ENCODE data around the gene RCCD1. TPM values are rescaled to one million over a fixed set of nuclear protein-coding genes. Genes with fewer than 3 reads are reported as not detected.

RCCD1 gene
- total and polyA plus RNA-seq, 2 donors (not counting 3 experiments of a cell fraction or from before 2014, with no cell fraction given), result 8.8 to 15.3 TPM

DNA sequence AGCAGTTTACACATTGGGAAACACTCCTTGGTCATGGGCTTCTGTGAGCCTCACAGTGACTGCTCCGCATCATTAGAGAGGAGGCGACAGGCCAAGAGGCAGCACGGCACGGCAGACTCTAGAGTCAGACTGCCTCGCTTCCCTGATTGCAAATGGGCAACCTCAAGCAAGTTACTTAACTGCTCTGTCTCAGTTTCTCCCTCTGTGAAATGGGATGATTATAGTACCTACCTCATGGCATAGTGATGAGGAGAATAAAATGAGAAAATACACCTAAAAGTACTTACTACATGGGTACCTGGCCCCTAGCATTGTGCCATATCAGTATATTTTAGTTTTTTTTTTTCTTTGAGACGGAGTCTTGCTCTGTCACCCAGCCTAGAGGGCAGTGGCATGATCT lies 4.0 kb upstream of the RCCD1 start:
- dilution Hi-C loops (cut with MboI; ENCODE audit: extremely low pct_ligation_motif_present, low sequenced_read_pairs), result no loop called here
- ChIA-PET CTCF (interaction anchor here (1.3 kb wide), 1 partner anchor 18 kb away, joined by 3 read pairs; the partner anchor contains the start of gene HDDC3), POLR2A (interaction anchor here (0.7 kb wide), 1 partner anchor 32 kb away, joined by 3 read pairs; no protein-coding TSS in a partner anchor)
- DNase-seq (ENCODE audit: low read depth, low spot score) (no peak), FAIRE-seq (no peak)
- H3K27ac ChIP-seq (ENCODE audit: insufficient read depth, low read depth, low read length), result no peak overlapping the region
- no peak overlapping the region for H2AFZ ChIP-seq (ENCODE audit: low read depth, low read length)
- peaks cover 21 to 61% of the 10 kb centered on the region in 2 experiments for H3K36me3 ChIP-seq (ENCODE audit: control insufficient read depth in 2 of 2, extremely low read depth in 1 of 2, insufficient read depth in 2 of 2, low read length in 2 of 2)
- no peaks in the 10 kb centered on the region for H3K9me3 ChIP-seq (replicated peaks; ENCODE audit: control insufficient read depth, insufficient read depth, low read length)
- H4K20me1 ChIP-seq (replicated peaks; ENCODE audit: control insufficient read depth, extremely low read depth, insufficient read depth, low read length), result no peaks in the 10 kb centered on the region
- no peak overlapping the region for H3K9ac ChIP-seq (replicated peaks; ENCODE audit: extremely low read depth, insufficient read depth, low read length)
- no peaks in the 10 kb centered on the region for H3K27me3 ChIP-seq (ENCODE audit: control insufficient read depth in 2 of 2, insufficient read depth in 2 of 2, low read length in 2 of 2)
- H3K79me2 ChIP-seq (ENCODE audit: control insufficient read depth, insufficient read depth, low read length), result no peaks in the 10 kb centered on the region
- no peaks in the 10 kb centered on the region for H3K9me1 ChIP-seq (replicated peaks; ENCODE audit: control insufficient read depth, extremely low read depth, insufficient read depth, low read length)
- H3K4me3 ChIP-seq (replicated peaks in 1 of 3; ENCODE audit: insufficient read depth in 1 of 3, low read depth in 1 of 3, low read length in 3 of 3), result no peak overlapping the region
- intact Hi-C loops (cut with micrococcal nuclease), result no loop called here
- TF ChIP-seq, protein P1, sequence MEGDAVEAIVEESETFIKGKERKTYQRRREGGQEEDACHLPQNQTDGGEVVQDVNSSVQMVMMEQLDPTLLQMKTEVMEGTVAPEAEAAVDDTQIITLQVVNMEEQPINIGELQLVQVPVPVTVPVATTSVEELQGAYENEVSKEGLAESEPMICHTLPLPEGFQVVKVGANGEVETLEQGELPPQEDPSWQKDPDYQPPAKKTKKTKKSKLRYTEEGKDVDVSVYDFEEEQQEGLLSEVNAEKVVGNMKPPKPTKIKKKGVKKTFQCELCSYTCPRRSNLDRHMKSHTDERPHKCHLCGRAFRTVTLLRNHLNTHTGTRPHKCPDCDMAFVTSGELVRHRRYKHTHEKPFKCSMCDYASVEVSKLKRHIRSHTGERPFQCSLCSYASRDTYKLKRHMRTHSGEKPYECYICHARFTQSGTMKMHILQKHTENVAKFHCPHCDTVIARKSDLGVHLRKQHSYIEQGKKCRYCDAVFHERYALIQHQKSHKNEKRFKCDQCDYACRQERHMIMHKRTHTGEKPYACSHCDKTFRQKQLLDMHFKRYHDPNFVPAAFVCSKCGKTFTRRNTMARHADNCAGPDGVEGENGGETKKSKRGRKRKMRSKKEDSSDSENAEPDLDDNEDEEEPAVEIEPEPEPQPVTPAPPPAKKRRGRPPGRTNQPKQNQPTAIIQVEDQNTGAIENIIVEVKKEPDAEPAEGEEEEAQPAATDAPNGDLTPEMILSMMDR (IDR thresholded peaks at IDR 0.05; ENCODE audit: extremely low read depth in 1 of 2, insufficient read depth in 1 of 2, low read depth in 1 of 2, low read length in 2 of 2), result no peak
- TF ChIP-seq, protein P2, sequence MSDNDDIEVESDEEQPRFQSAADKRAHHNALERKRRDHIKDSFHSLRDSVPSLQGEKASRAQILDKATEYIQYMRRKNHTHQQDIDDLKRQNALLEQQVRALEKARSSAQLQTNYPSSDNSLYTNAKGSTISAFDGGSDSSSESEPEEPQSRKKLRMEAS (IDR thresholded peaks at IDR 0.05; ENCODE audit: insufficient read depth, insufficient read length), result no peak
- no peak for TF ChIP-seq FOS (IDR thresholded peaks at IDR 0.05; ENCODE audit: borderline replicate concordance, insufficient read depth, low read length)
- H3K4me2 ChIP-seq (ENCODE audit: insufficient read depth, low read length), result no peak overlapping the region
- no TSS peak for BruUV-seq (replicated peaks)
- H3K4me1 ChIP-seq (ENCODE audit: control insufficient read depth, extremely low read depth, insufficient read depth, low read length), result peaks cover 16% of the 10 kb centered on the region
